CD4-positive, alpha-beta T cell treated with Interleukin-10 for 1 hour (primary cell): ENCODE data around the gene PBRM1.

Experiments used
- DNase-seq: peaks from one replicate; pipeline ENCODE4 v3.0.0-alpha.2; 2020

PBRM1 gene

DNA sequence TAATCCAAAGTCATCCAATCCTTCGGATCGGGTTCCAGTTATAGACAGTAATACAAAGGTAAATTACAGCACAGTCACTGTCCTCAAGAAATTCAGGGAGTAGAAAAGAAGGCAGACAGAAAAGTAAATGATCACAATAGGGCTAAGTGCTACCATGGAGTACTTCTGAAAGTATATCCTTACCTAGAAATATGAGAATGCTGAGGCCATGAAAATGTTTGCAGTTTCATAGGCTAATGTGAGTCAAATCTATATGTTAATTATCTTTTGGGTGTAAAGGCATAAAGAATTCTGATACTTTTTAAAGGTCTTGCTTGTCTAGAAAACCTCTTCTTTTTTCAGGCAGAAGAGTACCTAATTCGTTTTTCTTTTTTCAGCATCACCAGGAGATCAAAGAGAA, 29.8 kb downstream of the PBRM1 start:
- DNase-seq = no peak

DNA sequence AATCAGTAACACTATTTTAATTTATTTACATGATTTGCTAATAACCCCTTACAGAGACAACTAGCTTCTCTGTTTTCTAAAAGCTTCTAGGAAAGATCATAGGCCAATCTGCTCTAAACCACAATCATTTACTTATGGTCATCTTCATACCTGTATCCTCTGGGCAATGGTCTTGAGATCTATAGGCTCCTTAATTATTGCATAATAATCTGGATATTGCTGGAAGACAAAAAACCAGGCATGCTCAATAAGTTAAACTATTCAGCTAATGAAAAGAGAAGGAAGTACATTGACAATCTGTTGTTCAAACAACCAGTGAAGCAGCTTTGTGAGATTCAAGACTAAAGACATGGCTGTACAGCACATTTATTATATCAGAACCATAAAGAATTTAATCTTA, 34.1 kb downstream of the PBRM1 start:
- no peak for DNase-seq

GRCh38 chr3:52650439-52650838, 35.3 kb downstream of the PBRM1 start:
- no peak for DNase-seq

DNA sequence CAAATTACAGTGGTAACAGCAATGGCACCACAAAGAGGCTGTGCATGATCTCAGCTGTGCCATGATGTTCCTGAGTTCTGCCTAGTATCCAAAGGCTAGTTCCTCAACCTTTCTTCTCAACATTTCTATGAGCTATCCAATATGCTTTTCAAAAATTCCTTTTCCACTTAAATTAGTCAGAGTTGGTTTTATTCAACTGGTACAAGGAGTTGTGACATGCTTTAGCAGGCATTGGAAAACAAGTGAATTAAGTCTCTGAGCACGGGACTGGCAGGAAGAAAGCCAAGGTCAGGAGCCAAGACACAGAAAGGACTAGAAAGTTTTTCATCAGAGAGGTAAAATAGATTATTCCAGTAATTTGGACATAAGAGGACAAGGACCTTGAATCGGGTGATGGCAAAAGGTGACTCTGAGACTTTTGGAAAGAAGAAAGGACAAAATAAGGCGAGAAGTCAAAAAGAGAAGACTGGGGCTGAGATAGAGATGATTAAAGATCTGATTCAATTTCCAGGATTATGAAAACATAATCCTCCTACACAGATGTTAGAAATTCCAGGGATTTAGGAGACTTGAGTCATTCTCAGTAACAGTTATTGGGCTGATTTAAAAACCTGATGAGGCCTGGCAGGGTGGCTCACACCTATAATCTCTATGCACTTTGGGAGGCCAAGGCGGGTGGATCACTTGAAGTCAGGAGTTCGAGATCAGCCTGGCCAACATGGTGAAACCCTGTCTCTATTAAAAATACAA, 36.1 kb downstream of the PBRM1 start:
- no peak for DNase-seq

DNA sequence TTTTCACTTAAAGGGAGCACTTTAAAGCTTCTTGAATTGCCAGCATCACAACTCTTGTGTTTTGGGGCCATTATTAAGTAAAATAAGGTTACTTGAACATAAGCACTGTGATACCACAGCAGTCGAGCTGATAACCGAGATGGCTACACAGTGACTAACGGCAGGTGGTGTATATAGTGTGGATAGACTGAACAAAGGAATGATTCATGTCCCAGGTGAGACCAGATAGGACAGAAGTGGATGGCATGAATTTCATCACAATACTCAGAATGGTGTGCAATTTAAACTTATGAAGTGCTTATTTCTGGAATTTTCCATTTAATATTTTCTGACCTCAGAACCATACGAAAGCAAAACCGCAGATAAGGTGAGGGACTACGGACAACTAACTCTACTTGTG, 40.2 kb downstream of the PBRM1 start:
- no peak for DNase-seq

DNA sequence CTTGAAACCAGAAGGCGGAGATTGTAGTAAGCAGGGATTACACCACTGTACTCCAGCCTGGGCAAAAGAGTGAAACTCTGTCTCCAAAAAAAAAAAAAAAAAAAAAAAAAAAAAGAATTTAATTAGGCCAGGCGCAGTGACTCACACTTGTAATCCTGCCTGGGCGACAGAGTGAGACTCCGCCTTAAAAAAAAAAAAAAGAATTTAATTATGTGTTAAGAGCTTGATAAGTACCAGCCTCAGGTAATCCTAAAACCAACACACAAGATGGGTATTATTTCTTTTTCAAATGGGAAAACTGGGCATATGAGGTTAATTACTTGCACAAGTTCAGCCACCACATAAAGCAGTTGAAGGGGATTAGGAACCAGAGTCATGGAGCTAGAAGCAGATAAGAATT, 49.0 kb downstream of the PBRM1 start:
- no peak for DNase-seq

DNA sequence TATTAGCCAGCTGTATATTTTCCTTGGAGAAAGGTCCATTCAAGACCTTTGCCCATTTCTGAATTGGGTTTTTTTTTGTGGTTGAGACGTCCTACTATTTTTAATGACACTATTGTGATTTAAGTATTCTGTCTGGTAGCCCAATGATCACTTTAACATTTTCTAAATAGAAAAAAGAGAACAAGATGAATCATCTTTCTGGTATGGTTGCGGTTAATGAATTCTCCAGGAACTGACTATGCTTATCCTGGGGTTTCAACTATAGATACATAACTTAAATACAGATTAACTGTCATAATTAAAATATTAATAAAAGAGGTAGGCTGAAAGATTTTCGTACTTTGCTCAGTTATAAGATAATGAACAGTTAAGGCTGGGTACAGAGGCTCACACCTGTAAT, 51.9 kb downstream of the PBRM1 start:
- DNase-seq = no peak

GRCh38 chr3:52625041-52625440, 60.7 kb downstream of the PBRM1 start:
- no peak for DNase-seq

GRCh38 chr3:52623234-52623792, 62.4 kb downstream of the PBRM1 start:
- DNase-seq = no peak

- no peak for DNase-seq
Measured at GRCh38 chr3:52620580-52620979, 65.1 kb downstream of the PBRM1 start.

GRCh38 chr3:52615166-52615565, 70.5 kb downstream of the PBRM1 start:
- no peak for DNase-seq

DNA sequence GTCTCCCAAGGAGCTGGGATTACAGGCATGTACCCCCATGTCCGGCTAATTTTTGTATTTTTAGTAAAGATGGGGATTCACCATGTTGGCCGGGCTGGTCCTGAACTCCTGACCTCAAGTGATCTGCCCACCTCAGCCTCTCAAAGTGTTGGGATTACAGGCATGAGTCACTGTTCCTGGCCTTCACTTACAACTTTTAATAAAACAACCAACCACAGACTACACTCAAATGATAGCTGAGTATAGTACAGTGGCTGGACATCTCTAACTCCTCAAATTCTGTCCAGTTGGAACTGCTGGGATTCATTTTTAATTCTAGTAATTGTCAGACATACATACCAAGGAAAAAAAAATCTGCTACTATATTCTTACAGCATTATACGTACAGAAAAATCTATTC, 71.0 kb downstream of the PBRM1 start:
- no peak for DNase-seq

- no peak for DNase-seq
Measured at GRCh38 chr3:52609316-52609815, 76.3 kb downstream of the PBRM1 start.

GRCh38 chr3:52608337-52608736, 77.4 kb downstream of the PBRM1 start:
- DNase-seq = no peak

DNA sequence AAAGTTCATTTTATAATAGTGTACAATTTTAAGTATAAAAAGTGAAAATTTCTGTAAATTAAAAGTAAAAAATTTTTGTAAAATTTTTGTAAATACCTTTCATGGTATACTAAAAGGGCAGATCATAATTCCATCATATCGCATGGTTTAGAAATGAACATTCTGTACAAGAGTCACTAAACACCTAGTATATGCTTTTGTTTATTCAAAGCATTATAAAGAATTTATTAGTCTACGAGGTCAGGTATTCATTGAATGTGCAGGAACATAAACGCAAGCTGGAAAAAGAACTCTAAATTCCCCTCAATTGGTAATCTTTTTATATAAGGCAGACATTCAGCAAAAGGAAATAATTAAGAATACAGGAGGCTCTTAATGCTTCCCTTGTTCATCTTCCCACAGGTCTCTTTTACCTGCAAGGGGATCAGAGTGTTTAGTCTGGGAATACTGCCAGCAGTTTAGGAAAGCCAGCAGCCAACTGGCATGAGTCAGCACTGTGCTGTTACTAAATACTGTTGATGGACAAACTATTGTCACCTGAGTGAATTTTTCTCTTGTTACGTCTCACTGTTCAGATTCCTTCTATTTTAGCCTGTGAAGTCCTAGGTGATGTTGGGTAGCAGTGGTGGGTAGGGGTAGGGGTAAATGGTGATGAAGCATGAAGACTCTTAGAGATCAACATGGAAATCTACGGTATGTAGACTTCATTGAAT, 79.2 kb downstream of the PBRM1 start:
- no peak for DNase-seq

DNA sequence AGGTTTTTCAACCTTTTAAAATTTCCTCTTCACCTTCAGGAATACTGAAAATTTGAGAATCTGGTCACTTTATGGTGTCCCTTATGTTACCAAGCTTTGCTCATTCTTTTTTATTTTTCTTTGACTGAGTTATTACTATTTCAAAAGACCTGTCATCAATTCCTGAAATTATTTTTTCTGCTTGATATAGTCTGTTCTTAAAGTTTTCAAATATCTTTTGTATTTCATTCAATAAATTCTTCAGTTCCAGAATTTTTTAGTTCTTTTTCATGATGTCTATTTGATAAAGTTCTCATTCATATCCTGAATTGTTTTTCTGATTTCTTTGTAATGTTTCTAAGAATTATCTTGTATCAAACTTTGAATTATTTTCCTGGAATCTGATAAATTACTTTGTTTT, 85.5 kb downstream of the PBRM1 start:
- no peak for DNase-seq

GRCh38 chr3:52596658-52597265, 89.0 kb downstream of the PBRM1 start:
- DNase-seq = no peak

DNA sequence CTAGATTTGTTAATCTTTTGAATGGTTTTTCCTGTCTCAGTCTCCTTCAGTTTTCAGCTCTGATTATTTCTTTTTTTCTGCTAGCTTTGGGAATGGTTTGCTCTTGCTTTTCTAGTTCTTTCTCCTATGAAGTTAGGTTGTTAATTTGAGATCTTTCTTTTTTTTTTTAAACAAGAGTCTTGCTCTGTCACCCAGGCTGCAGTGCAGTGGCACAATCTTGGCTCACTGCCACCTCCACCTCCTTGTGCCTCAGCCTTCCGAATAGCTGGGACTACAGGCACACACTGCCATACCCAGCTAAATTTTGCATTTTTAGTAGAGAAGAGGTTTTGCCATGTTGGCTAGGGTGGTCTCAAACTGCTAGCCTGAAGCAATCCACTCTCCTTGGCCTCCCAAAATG, 92.6 kb downstream of the PBRM1 start:
- no peak for DNase-seq

GRCh38 chr3:52574056-52574965, 111.4 kb downstream of the PBRM1 start:
- DNase-seq = no peak

- no peak for DNase-seq
Measured at GRCh38 chr3:52572221-52572620, 113.5 kb downstream of the PBRM1 start.

DNA sequence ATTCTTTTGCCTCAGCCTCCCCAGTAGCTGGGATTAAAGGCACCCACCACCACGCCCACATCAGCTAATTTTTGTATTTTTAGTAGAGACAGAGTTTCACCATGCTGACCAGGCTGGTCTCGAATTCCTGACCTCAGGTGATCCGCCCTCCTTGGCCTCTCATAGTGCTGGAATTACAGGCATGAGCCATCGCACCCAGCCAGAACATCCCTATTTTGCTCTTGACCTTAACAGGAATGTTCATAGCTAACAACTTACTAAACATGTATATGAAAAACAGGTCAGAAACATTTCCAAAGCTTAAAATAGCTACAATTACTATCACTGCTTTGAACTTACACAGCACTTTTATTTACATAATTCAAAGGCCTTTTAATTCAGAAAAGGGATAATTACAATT, 115.6 kb downstream of the PBRM1 start:
- no peak for DNase-seq

- DNase-seq = no peak
Measured at GRCh38 chr3:52568069-52568468, 117.6 kb downstream of the PBRM1 start.

DNA sequence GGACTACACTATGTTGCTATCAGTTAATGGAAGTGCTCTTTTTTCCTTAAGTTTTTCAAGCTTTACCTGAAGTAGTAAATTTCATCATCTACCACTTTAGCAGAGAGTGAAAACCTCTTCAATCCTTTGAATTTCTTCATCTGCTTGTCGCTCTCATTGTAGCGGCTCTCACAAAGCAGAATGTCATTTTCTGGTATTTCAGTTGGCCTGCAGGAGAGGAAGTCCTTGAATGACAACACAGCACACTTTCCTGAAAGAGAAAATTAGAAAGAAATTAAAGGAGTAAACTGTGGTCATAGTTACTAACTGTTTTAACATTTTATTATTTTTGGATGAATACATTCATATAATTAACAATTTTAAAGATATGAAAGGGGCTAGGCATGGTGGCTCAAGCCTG, 121.7 kb downstream of the PBRM1 start:
- DNase-seq = no peak
